ENCODE results near the gene GLIS1. TPM values are rescaled to one million over a fixed set of nuclear protein-coding genes. Genes with fewer than 3 reads are reported as not detected.

GLIS1 gene
- total and polyA plus RNA-seq, 2 donors (not counting 3 experiments of a cell fraction or from before 2014, with no cell fraction given), result not detected

GRCh38 chr1:53706356-53706755 is 32.6 kb downstream of the GLIS1 start:
- no peaks in the 10 kb centered on the region for H3K36me3 ChIP-seq (ENCODE audit: control insufficient read depth in 2 of 2, extremely low read depth in 1 of 2, insufficient read depth in 2 of 2, low read length in 2 of 2)
- H3K27ac ChIP-seq (ENCODE audit: insufficient read depth, low read depth, low read length), result no peak overlapping the region
- FAIRE-seq (no peak), DNase-seq (ENCODE audit: low read depth, low spot score) (no peak)
- TF ChIP-seq CTCF (IDR thresholded peaks at IDR 0.05; ENCODE audit: extremely low read depth in 1 of 2, insufficient read depth in 1 of 2, low read depth in 1 of 2, low read length in 2 of 2), result no peak
- no peak for TF ChIP-seq GATA2 (IDR thresholded peaks at IDR 0.05; ENCODE audit: insufficient read depth, insufficient read length, low read depth, low read length)
- TF ChIP-seq MYC (IDR thresholded peaks at IDR 0.05; ENCODE audit: low read depth, low read length), result no peak
- TF ChIP-seq JUN (IDR thresholded peaks at IDR 0.05; ENCODE audit: borderline replicate concordance, insufficient read depth, insufficient read length, low read depth), result no peak
- no peak for TF ChIP-seq MAX (IDR thresholded peaks at IDR 0.05; ENCODE audit: insufficient read depth, insufficient read length)
- TF ChIP-seq POLR2AphosphoS5 (IDR thresholded peaks at IDR 0.05; ENCODE audit: insufficient read depth, low read depth, low read length), result no peak
- no peak for TF ChIP-seq POLR2A (IDR thresholded peaks at IDR 0.05; ENCODE audit: low read depth, low read length)
- no peak for TF ChIP-seq FOS (IDR thresholded peaks at IDR 0.05; ENCODE audit: borderline replicate concordance, insufficient read depth, low read length)
- TF ChIP-seq EZH2 (IDR thresholded peaks at IDR 0.05; ENCODE audit: borderline replicate concordance, low read depth, low read length, severe bottlenecking), result no peak
- no peaks in the 10 kb centered on the region for H3K9me1 ChIP-seq (replicated peaks; ENCODE audit: control insufficient read depth, extremely low read depth, insufficient read depth, low read length)
- dilution Hi-C loops (cut with MboI; ENCODE audit: extremely low pct_ligation_motif_present, low sequenced_read_pairs) (no loop called here), intact Hi-C loops (cut with micrococcal nuclease) (no loop called here)
- ChIA-PET CTCF (no interaction called here), POLR2A (no interaction called here)
- no peak overlapping the region for H3K4me2 ChIP-seq (ENCODE audit: insufficient read depth, low read length)
- no peaks in the 10 kb centered on the region for H3K79me2 ChIP-seq (ENCODE audit: control insufficient read depth, insufficient read depth, low read length)
- H2AFZ ChIP-seq (ENCODE audit: low read depth, low read length), result no peak overlapping the region
- no peaks in the 10 kb centered on the region for H3K4me1 ChIP-seq (ENCODE audit: control insufficient read depth, extremely low read depth, insufficient read depth, low read length)
- H4K20me1 ChIP-seq (replicated peaks; ENCODE audit: control insufficient read depth, extremely low read depth, insufficient read depth, low read length), result no peaks in the 10 kb centered on the region
- BruUV-seq (replicated peaks), result no TSS peak
- H3K27me3 ChIP-seq (ENCODE audit: control insufficient read depth in 2 of 2, insufficient read depth in 2 of 2, low read length in 2 of 2), result peaks cover 12 to 16% of the 10 kb centered on the region in 2 experiments
- H3K9ac ChIP-seq (replicated peaks; ENCODE audit: extremely low read depth, insufficient read depth, low read length), result no peak overlapping the region
- no peaks in the 10 kb centered on the region for H3K9me3 ChIP-seq (replicated peaks; ENCODE audit: control insufficient read depth, insufficient read depth, low read length)
- H3K4me3 ChIP-seq (replicated peaks in 1 of 3; ENCODE audit: insufficient read depth in 1 of 3, low read depth in 1 of 3, low read length in 3 of 3), result no peak overlapping the region
